SU-DHL-6 (cell line): ENCODE results near the gene NEGR1.

Experiments used
- H2AFZ ChIP-seq: fragments of 200-600 bp; sonication (generic); 2 replicates; pipeline ENCODE4 v1.6.1; 2014; ENCODE audit warnings: low read depth, mild to moderate bottlenecking, moderate library complexity, mixed read lengths, antibody characterized with exemption, low read length; ENCODE audit not compliant: severe bottlenecking
- H3F3A ChIP-seq: fragments of 200-600 bp; shearing (Covaris generic); 2 replicates; pipeline ENCODE4 v1.6.0; 2016; ENCODE audit warnings: antibody characterized with exemption, mild to moderate bottlenecking; ENCODE audit not compliant: insufficient read depth
- H3K27ac ChIP-seq: fragments of 200-600 bp; sonication (generic); 2 replicates; pipeline ENCODE4 v1.5.1; 2016; ENCODE audit warnings: low read depth, mild to moderate bottlenecking, low read length, moderate library complexity, mixed read lengths
- H3K27me3 ChIP-seq: fragments of 200-600 bp; sonication (generic), shearing (Covaris generic); 2 replicates; pipeline ENCODE4 v1.6.0; 2014; ENCODE audit warnings: mild to moderate bottlenecking, low read length
- H3K36me3 ChIP-seq: fragments of 200-600 bp; sonication (generic); 2 replicates; pipeline ENCODE4 v1.6.1; 2014; ENCODE audit warnings: mild to moderate bottlenecking, low read length, mixed read lengths
- H3K4me2 ChIP-seq: fragments of 300-600, 200-600 bp; shearing (Covaris generic), sonication (generic); 2 replicates; pipeline ENCODE4 v1.6.0; 2014; ENCODE audit warnings: low read length, low read depth, mild to moderate bottlenecking; ENCODE audit not compliant: poor library complexity, severe bottlenecking
- H3K4me3 ChIP-seq: fragments of 200-600 bp; sonication (generic); 2 replicates; pipeline ENCODE4 v1.5.1; 2014; ENCODE audit warnings: antibody characterized with exemption, low read length, mild to moderate bottlenecking, mixed read lengths; ENCODE audit not compliant: insufficient read depth, poor library complexity, severe bottlenecking
- H3K79me2 ChIP-seq: fragments of 200-600 bp; sonication (generic); 2 replicates; pipeline ENCODE4 v1.6.1; 2014; ENCODE audit warnings: mild to moderate bottlenecking, low read length, moderate library complexity; ENCODE audit not compliant: insufficient read depth
- H3K9ac ChIP-seq: fragments of 200-600 bp; sonication (generic); 2 replicates; pipeline ENCODE4 v1.7.0; 2014; ENCODE audit warnings: mild to moderate bottlenecking, low read length
- H3K9me2 ChIP-seq: fragments of 200-600 bp; sonication (generic); replicated peaks from 2 replicates; pipeline ENCODE4 v1.6.1; 2014; ENCODE audit warnings: low read length; ENCODE audit not compliant: insufficient read depth
- H3K9me3 ChIP-seq: fragments of 200-600 bp; sonication (generic); 2 replicates; pipeline ENCODE4 v1.6.1; 2014; ENCODE audit warnings: low read length, mixed read lengths; ENCODE audit not compliant: insufficient read depth
- H4K20me1 ChIP-seq: fragments of 200-600 bp; sonication (generic); 2 replicates; pipeline ENCODE4 v1.6.1; 2014; ENCODE audit warnings: low read depth, mild to moderate bottlenecking, antibody characterized with exemption, low read length, moderate library complexity, mixed read lengths
- EZH2phosphoT487 ChIP-seq: fragments of 200-600 bp; sonication (generic), shearing (Covaris generic); conservative IDR thresholded peaks from 2 replicates; pipeline ENCODE4 v1.6.1; 2018; ENCODE audit warnings: mild to moderate bottlenecking, antibody characterized with exemption, low read length, moderate library complexity, mixed read lengths
- TF ChIP-seq, protein P1 (sequence below): fragments of 200-600 bp; sonication (generic); IDR thresholded peaks from one replicate; pipeline ENCODE4 v1.5.1; 2017; ENCODE audit warnings: antibody characterized with exemption, mild to moderate bottlenecking, low read length, moderate library complexity; ENCODE audit not compliant: insufficient read depth, poor library complexity, severe bottlenecking

The NEGR1 gene

DNA sequence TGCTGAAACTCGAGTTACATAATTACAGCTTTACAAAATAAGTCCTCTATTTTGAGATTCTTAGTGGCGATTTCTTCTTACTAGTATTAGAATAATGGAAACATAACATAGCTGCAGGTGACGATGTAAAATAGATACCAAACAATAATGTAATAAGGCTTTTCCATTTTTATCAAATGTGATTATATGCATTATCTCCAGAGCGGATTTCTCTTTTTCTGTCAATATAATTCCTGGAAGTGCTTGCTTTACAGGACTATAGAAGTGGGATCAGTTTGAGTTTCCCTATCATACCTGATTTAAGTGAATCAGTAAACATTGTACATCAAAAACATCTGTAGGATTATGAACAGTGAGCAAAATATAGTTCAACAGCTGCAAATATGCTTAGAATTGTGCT, 442.5 kb downstream of the NEGR1 start:
- no peaks in the 10 kb centered on the region for H3F3A ChIP-seq

DNA sequence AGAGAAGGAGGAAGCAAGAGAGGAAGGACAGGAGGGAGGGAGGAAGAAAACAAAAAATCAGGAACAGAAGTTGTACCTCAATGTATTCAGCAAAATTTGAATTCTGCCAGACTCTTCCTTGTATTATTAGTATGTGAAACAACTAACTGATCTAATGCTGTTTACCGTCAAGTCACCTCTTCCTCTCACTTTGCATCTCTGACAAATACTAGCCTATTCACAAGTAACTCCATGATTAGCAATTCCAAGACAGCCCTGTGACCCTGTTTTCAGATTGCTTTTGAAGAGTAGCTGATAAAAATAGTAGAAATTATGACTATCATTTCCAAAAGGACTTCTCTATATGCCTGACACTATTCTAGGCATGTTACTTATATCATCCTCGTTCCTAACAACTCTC, 445.4 kb downstream of the NEGR1 start:
- no peak overlapping the region for H3K4me2 ChIP-seq
- no peaks in the 10 kb centered on the region for H3K27me3 ChIP-seq

More for the DNA sequence above, 442.5 kb downstream of the NEGR1 start:
- no peaks in the 10 kb centered on the region for H3K9me2 ChIP-seq
- H3K4me3 ChIP-seq = no peak overlapping the region
- no peaks in the 10 kb centered on the region for H3K9me3 ChIP-seq
- H3K27ac ChIP-seq = no peak overlapping the region
- no peaks in the 10 kb centered on the region for H3K36me3 ChIP-seq
- no peak for TF ChIP-seq EZH2phosphoT487
- TF ChIP-seq, protein P1, sequence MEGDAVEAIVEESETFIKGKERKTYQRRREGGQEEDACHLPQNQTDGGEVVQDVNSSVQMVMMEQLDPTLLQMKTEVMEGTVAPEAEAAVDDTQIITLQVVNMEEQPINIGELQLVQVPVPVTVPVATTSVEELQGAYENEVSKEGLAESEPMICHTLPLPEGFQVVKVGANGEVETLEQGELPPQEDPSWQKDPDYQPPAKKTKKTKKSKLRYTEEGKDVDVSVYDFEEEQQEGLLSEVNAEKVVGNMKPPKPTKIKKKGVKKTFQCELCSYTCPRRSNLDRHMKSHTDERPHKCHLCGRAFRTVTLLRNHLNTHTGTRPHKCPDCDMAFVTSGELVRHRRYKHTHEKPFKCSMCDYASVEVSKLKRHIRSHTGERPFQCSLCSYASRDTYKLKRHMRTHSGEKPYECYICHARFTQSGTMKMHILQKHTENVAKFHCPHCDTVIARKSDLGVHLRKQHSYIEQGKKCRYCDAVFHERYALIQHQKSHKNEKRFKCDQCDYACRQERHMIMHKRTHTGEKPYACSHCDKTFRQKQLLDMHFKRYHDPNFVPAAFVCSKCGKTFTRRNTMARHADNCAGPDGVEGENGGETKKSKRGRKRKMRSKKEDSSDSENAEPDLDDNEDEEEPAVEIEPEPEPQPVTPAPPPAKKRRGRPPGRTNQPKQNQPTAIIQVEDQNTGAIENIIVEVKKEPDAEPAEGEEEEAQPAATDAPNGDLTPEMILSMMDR = no peak
- no peaks in the 10 kb centered on the region for H3K79me2 ChIP-seq
- H3K27me3 ChIP-seq = no peaks in the 10 kb centered on the region
- no peak overlapping the region for H3K4me2 ChIP-seq
- H4K20me1 ChIP-seq = no peaks in the 10 kb centered on the region
- no peak overlapping the region for H2AFZ ChIP-seq
- no peak overlapping the region for H3K9ac ChIP-seq

DNA sequence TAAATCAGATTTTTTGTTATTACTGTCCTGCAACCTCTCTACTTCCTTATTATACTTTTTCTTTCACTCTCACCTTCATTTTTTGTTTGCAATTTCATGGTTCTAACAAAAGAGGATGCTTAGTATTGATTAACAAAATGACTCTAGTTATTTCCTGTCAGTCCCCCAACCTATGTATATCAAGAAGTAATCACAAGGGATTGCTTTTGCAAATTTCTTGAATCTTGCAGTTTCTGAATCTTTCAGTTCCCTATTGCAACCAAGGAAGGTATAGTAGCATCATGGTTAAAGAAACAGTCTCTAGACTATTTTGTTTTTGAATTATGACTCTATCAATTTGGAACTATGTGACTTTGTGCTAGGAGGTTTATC, 446.9 kb downstream of the NEGR1 start:
- H3K27me3 ChIP-seq = no peaks in the 10 kb centered on the region
- H3K9me3 ChIP-seq = no peaks in the 10 kb centered on the region
- no peak overlapping the region for H3K4me3 ChIP-seq
- H3K27ac ChIP-seq = no peak overlapping the region
- no peak for TF ChIP-seq EZH2phosphoT487
- TF ChIP-seq, protein P1 = no peak
- H3K9me2 ChIP-seq = no peaks in the 10 kb centered on the region
- no peaks in the 10 kb centered on the region for H3K36me3 ChIP-seq
- H3K79me2 ChIP-seq = no peaks in the 10 kb centered on the region
- no peak overlapping the region for H3K9ac ChIP-seq
- no peaks in the 10 kb centered on the region for H4K20me1 ChIP-seq
- no peaks in the 10 kb centered on the region for H3F3A ChIP-seq
- H2AFZ ChIP-seq = no peak overlapping the region
- no peak overlapping the region for H3K4me2 ChIP-seq

More for the DNA sequence above, 445.4 kb downstream of the NEGR1 start:
- H3K9ac ChIP-seq = no peak overlapping the region
- H2AFZ ChIP-seq = no peak overlapping the region
- TF ChIP-seq, protein P1 = no peak
- TF ChIP-seq EZH2phosphoT487 = no peak
- H3K9me2 ChIP-seq = no peaks in the 10 kb centered on the region
- H3K27ac ChIP-seq = no peak overlapping the region
- no peaks in the 10 kb centered on the region for H3K79me2 ChIP-seq
- H3F3A ChIP-seq = no peaks in the 10 kb centered on the region
- H3K36me3 ChIP-seq = no peaks in the 10 kb centered on the region
- no peaks in the 10 kb centered on the region for H3K9me3 ChIP-seq
- H3K4me3 ChIP-seq = no peak overlapping the region
- H4K20me1 ChIP-seq = no peaks in the 10 kb centered on the region
